Stomach (tissue), 9 donors: ENCODE measurements around the gene E2F2. TPM values are rescaled to one million over a fixed set of nuclear protein-coding genes. Genes with fewer than 3 reads are reported as not detected.

Experiments
- DNase-seq, 2 donors: peaks; one replicate each; pipeline versions ENCODE4 v3.0.0 to v3.0.0-alpha.2; 2013 to 2019
- H3K27ac ChIP-seq, 5 donors: fragments of 200-600 bp in 4 of 5; sonication (generic) in 4 of 5; one replicate each; pipeline ENCODE4 v1.5.1; 2013 to 2019; ENCODE audit warnings: mild to moderate bottlenecking in 1 of 5, moderate library complexity in 1 of 5
- H3K27me3 ChIP-seq, 3 donors: fragments of 200-600 bp; sonication (generic); one replicate each; pipeline ENCODE4 v1.5.1; 2017 to 2019; ENCODE audit warnings: mixed run types in 1 of 3
- H3K36me3 ChIP-seq, 4 donors: fragments of 200-600 bp; sonication (generic); 1 replicate in 3 of 4; 2 replicates in 1 of 4; pipeline ENCODE4 v1.5.1; 2016 to 2019
- H3K4me1 ChIP-seq, 4 donors: fragments of 200-600 bp; sonication (generic); one replicate each; pipeline ENCODE4 v1.5.1; 2016 to 2019
- H3K4me3 ChIP-seq, 4 donors: fragments of 200-600 bp; sonication (generic) in 3 of 4; one replicate each; pipeline ENCODE4 v1.5.1; 2016 to 2019; ENCODE audit warnings: mild to moderate bottlenecking in 1 of 4
- H3K9me3 ChIP-seq, 4 donors: fragments of 200-600 bp; sonication (generic); one replicate each; pipeline ENCODE4 v1.5.1; 2016 to 2019
- CTCF ChIP-seq, 7 experiments: fragments of 450-650 bp in 4 of 7; fragments of 200-600 bp in 3 of 7; sonication (generic) in 3 of 7; IDR thresholded peaks; one replicate each; pipeline ENCODE4 v1.5.1; 2016 to 2019; ENCODE audit warnings: antibody characterized with exemption in 7 of 7, control low read depth in 2 of 7, mild to moderate bottlenecking in 1 of 7
- EP300 ChIP-seq: sonication (generic); formaldehyde crosslinking; IDR thresholded peaks from one replicate; pipeline ENCODE4 v1.6.1; 2017; ENCODE audit warnings: antibody characterized with exemption
- POLR2A ChIP-seq, 4 donors: fragments of 450-650 bp; IDR thresholded peaks; one replicate each; pipeline ENCODE4 v1.6.1; 2016; ENCODE audit warnings: antibody characterized with exemption in 4 of 4, control low read depth in 2 of 4, mild to moderate bottlenecking in 1 of 4, moderate library complexity in 1 of 4
- POLR2AphosphoS5 ChIP-seq, 3 donors: sonication (generic); formaldehyde crosslinking; IDR thresholded peaks; one replicate each; pipeline ENCODE4 v1.6.1; 2016; ENCODE audit warnings: antibody characterized with exemption in 3 of 3
- WGBS, 5 donors: extraction: QIAGEN DNeasy Blood & Tissue Kit in 3 of 5; methylation state at CpG; one replicate each; pipeline versions ENCODE4 v1.1.5 to v1.1.7; 2013 to 2018; 5-methylcytosine and 5-hydroxymethylcytosine counted together
- intact Hi-C: fragments of 100-400 bp; cut with DNase I; formaldehyde crosslinking; loops from one replicate; pipeline ENCODE4 v1.15.1; 2023; ENCODE audit warnings: low total_unique reads
- polyA plus RNA-seq, 3 donors: library from polyadenylated mRNA; stranded (reverse); fragments of 200-250 nt; gene quantifications; one replicate each; pipeline ENCODE4 v1.2.3, GENCODE V29; 2013
- total RNA-seq, 5 donors: library from RNA; depleted of rRNA; stranded (reverse); fragments of >200 nt; gene quantifications; one replicate each; pipeline versions ENCODE4 v1.1.0 to v1.2.3, GENCODE V29; 2014 to 2016
- donor health status: healthy with polysubstance abuse.
- donor health status: Bipolar disorder and iron deficiency.
- donor health status: healthy.

E2F2 gene
- total and polyA plus RNA-seq, 8 donors = 0.58 to 27.8 (median 2.5) TPM

GRCh38 chr1:23485002-23485332 is 46.1 kb downstream of the E2F2 start:
- no peak for TF ChIP-seq CTCF (IDR thresholded peaks at IDR 0.05)
- no peak for TF ChIP-seq POLR2AphosphoS5 (IDR thresholded peaks at IDR 0.05)
- no peak for TF ChIP-seq EP300
- TF ChIP-seq POLR2A (IDR thresholded peaks at IDR 0.05) = no peak
- 42 to 51% (median 44%) methylated on average over 6 to 7 of the region's 7 CpGs for WGBS, 5 donors
- Histone ChIP-seq H3K27ac (peak overlapping the region; percentile 81 to 96 (median 90)), H3K9me3 (no peaks in the 10 kb centered on the region), H3K27me3 (peaks cover 0 to 18% (median 0%) of the 10 kb centered on the region in 3 donors), H3K4me3 (peak overlapping the region; percentile 63 to 98 (median 92)), H3K4me1 (peaks cover 12 to 51% (median 35%) of the 10 kb centered on the region in 4 donors), H3K36me3 (no peaks in the 10 kb centered on the region)
- DNase-seq = no peak
- intact Hi-C loops = no loop called here

- Histone ChIP-seq H3K4me1 (peaks cover 18 to 51% (median 40%) of the 10 kb centered on the region in 4 donors), H3K36me3 (no peaks in the 10 kb centered on the region), H3K9me3 (no peaks in the 10 kb centered on the region), H3K4me3 (peak overlapping the region; percentile 63 to 98 (median 92)), H3K27me3 (peaks cover 0 to 18% (median 0%) of the 10 kb centered on the region in 3 donors), H3K27ac (peak overlapping the region; percentile 81 to 96 (median 90))
- TF ChIP-seq POLR2A (IDR thresholded peaks at IDR 0.05) = no peak
- TF ChIP-seq POLR2AphosphoS5 (IDR thresholded peaks at IDR 0.05) = peak in 1 of 3 donors; percentile 0
- DNase-seq = peak; percentile 93 to 98
- WGBS, 5 donors = 6 to 9% (median 7%) methylated on average over 28 to 54 of the region's 54 CpGs
- intact Hi-C loops = no loop called here
Observed at GRCh38 chr1:23484253-23485001, 46.6 kb downstream of the E2F2 start.

- TF ChIP-seq EP300 = no peak
- peak in 2 of 3 donors; percentile 31 to 57 for TF ChIP-seq POLR2AphosphoS5 (IDR thresholded peaks at IDR 0.05)
- intact Hi-C loops = no loop called here
- Histone ChIP-seq H3K27ac (peak within 1 kb of the TSS; percentile 81 to 96 (median 90)), H3K4me1 (peaks cover 25 to 60% (median 47%) of the 10 kb centered on the region in 4 donors), H3K9me3 (no peaks in the 10 kb centered on the region), H3K36me3 (no peaks in the 10 kb centered on the region), H3K4me3 (peak within 1 kb of the TSS; percentile 63 to 98 (median 92)), H3K27me3 (peaks cover 0 to 18% (median 0%) of the 10 kb centered on the region in 3 donors)
- peak; percentile 63 to 76 for DNase-seq
- WGBS, 5 donors = 0 to 2% (median 1%) methylated on average over 29 to 83 of the region's 84 CpGs
Observed at GRCh38 chr1:23483321-23484252, 47.4 kb downstream of the E2F2 start, which contains the start of gene ASAP3. Gene ASAP3, minus strand, starts transcription at chr1:23484179. Its CDS starts 46 bp downstream, at chr1:23484133.

- Histone ChIP-seq H3K4me3 (no peak overlapping the region), H3K9me3 (no peaks in the 10 kb centered on the region), H3K36me3 (no peaks in the 10 kb centered on the region), H3K27ac (peak overlapping the region in 2 of 5 donors; percentile 38 to 67), H3K27me3 (peaks cover 0 to 18% (median 0%) of the 10 kb centered on the region in 3 donors), H3K4me1 (peaks cover 26 to 72% (median 56%) of the 10 kb centered on the region in 4 donors)
- intact Hi-C loops = no loop called here
- TF ChIP-seq CTCF (IDR thresholded peaks at IDR 0.05) = no peak
- no peak for TF ChIP-seq EP300
- no peak for TF ChIP-seq POLR2A (IDR thresholded peaks at IDR 0.05)
- no peak for TF ChIP-seq POLR2AphosphoS5 (IDR thresholded peaks at IDR 0.05)
- WGBS, 5 donors = 91 to 97% (median 93%) methylated on average over 6 of the region's 6 CpGs
- DNase-seq = no peak
Observed at GRCh38 chr1:23481904-23482303, 49.1 kb downstream of the E2F2 start.

- H3K4me3 ChIP-seq = no peak overlapping the region
- no peaks in the 10 kb centered on the region for H3K9me3 ChIP-seq
- intact Hi-C loops = no loop called here
- DNase-seq = no peak
- H3K4me1 ChIP-seq = peaks cover 26 to 72% (median 56%) of the 10 kb centered on the region in 4 donors
- peak overlapping the region in 2 of 5 donors; percentile 38 to 67 for H3K27ac ChIP-seq
- WGBS, 5 donors = 75 to 83% (median 78%) methylated on average over 7 of the region's 7 CpGs
- TF ChIP-seq CTCF (IDR thresholded peaks at IDR 0.05) (no peak), POLR2AphosphoS5 (IDR thresholded peaks at IDR 0.05) (no peak), EP300 (no peak), POLR2A (IDR thresholded peaks at IDR 0.05) (no peak)
- no peaks in the 10 kb centered on the region for H3K36me3 ChIP-seq
- H3K27me3 ChIP-seq = peaks cover 0 to 18% (median 0%) of the 10 kb centered on the region in 3 donors
Observed at GRCh38 chr1:23481026-23481597, 49.9 kb downstream of the E2F2 start.
